Type B pancreatic cell (in vitro differentiated cells): ENCODE data around the gene TCF7L2. TPM values are rescaled to one million over a fixed set of nuclear protein-coding genes. Genes with fewer than 3 reads are reported as not detected.

Source experiments
- DNase-seq: peaks from one replicate; pipeline ENCODE4 v3.0.0; 2021; ENCODE audit warnings: mixed read lengths; ENCODE audit not compliant: unreplicated experiment; ENCODE audit errors: extremely low spot score
- H3K27ac Mint-ChIP-seq: 2 replicates; pipeline ENCODE4 v1.8.0; 2021; ENCODE audit warnings: mild to moderate bottlenecking, mixed read lengths
- H3K27me3 Mint-ChIP-seq: 2 replicates; pipeline ENCODE4 v1.8.0; 2021; ENCODE audit warnings: mixed read lengths
- H3K36me3 Mint-ChIP-seq: 2 replicates; pipeline ENCODE4 v1.8.0; 2021; ENCODE audit warnings: mixed read lengths
- H3K4me1 Mint-ChIP-seq: one replicate; pipeline ENCODE4 v1.8.0; 2021; ENCODE audit warnings: mixed read lengths; ENCODE audit not compliant: unreplicated experiment
- H3K4me3 Mint-ChIP-seq: 2 replicates; pipeline ENCODE4 v1.8.0; 2021; ENCODE audit warnings: mild to moderate bottlenecking, mixed read lengths
- H3K9me3 Mint-ChIP-seq: 2 replicates; pipeline ENCODE4 v1.8.0; 2021; ENCODE audit warnings: mixed read lengths
- total RNA-seq: library from RNA; stranded (reverse); gene quantifications from 2 replicates; pipeline ENCODE4 v1.2.1, GENCODE V29; 2021; ENCODE audit warnings: low replicate concordance
- TF ChIP-seq, protein P1 (sequence below): fragments of 200-600 bp; sonication (generic); conservative IDR thresholded peaks from 2 replicates; pipeline ENCODE4 v1.5.0; 2021; ENCODE audit warnings: antibody characterized with exemption, mild to moderate bottlenecking

TCF7L2 gene
- total RNA-seq, 1 donor from 2014 or later, result 39.7 TPM

DNA sequence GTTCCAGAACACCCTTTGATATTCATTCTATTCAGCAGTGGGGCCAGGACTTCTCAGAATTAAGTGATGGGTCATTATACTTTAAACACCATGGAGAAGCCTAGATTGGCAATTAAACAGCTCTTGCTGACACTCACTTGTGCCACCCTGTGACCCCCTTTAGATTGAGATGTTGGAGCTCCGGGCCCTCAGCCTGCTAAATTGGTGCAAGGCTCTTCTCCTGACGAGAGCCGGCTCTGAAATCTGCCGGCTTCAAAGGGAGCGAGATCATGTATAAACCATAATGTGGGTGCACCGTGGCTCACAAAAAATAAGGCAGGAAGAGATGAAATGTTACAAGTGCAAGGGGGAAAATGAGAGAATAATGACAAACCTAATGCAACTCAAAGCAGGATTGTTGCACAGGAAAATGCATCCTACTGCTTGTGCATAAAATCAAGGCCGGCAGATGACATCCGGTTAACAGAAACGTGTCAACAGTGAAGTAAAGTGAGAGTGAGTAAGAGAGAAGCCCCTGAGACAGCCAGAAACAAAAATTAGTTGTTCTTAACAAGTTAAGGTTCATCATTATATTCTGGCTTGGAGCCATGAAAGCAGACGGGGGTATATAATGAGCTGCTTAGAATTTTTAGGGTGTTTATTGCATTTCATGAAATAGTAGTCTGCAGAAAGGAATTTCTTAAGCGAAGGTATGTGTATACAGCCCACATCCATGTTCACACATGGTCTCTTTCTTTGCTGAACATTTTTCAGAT, 198.2 kb downstream of the TCF7L2 start:
- TF ChIP-seq, protein P1, sequence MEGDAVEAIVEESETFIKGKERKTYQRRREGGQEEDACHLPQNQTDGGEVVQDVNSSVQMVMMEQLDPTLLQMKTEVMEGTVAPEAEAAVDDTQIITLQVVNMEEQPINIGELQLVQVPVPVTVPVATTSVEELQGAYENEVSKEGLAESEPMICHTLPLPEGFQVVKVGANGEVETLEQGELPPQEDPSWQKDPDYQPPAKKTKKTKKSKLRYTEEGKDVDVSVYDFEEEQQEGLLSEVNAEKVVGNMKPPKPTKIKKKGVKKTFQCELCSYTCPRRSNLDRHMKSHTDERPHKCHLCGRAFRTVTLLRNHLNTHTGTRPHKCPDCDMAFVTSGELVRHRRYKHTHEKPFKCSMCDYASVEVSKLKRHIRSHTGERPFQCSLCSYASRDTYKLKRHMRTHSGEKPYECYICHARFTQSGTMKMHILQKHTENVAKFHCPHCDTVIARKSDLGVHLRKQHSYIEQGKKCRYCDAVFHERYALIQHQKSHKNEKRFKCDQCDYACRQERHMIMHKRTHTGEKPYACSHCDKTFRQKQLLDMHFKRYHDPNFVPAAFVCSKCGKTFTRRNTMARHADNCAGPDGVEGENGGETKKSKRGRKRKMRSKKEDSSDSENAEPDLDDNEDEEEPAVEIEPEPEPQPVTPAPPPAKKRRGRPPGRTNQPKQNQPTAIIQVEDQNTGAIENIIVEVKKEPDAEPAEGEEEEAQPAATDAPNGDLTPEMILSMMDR, result no peak
- Mint-ChIP-seq H3K4me1 (peaks cover 1% of the 10 kb centered on the region), H3K9me3 (no peaks in the 10 kb centered on the region), H3K27ac (no peak overlapping the region), H3K4me3 (no peak overlapping the region), H3K27me3 (no peaks in the 10 kb centered on the region), H3K36me3 (peaks cover 60% of the 10 kb centered on the region)
- no peak for DNase-seq

DNA sequence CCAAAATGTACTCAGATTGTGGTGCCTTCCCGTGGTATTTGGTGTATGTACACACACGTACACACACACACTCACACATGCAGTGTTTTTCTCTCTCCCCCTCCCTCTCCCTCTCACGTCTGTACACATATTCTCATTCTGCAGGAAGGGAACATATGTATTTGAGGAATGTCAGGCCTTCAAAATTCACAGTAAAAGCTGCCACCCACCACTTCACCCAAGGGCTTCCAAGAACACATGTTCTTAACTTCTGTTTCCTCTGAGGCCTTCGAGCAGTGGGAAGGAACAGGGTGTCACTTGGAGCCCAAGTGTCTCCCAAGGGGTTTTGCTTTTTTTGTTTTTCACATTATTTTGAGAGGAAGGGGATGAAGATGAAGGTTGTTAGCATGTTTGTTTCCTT, 198.9 kb downstream of the TCF7L2 start:
- Mint-ChIP-seq H3K27ac (no peak overlapping the region), H3K36me3 (peaks cover 60% of the 10 kb centered on the region), H3K4me1 (no peaks in the 10 kb centered on the region), H3K9me3 (no peaks in the 10 kb centered on the region), H3K4me3 (no peak overlapping the region), H3K27me3 (no peaks in the 10 kb centered on the region)
- DNase-seq, result no peak
- TF ChIP-seq, protein P1, result no peak

DNA sequence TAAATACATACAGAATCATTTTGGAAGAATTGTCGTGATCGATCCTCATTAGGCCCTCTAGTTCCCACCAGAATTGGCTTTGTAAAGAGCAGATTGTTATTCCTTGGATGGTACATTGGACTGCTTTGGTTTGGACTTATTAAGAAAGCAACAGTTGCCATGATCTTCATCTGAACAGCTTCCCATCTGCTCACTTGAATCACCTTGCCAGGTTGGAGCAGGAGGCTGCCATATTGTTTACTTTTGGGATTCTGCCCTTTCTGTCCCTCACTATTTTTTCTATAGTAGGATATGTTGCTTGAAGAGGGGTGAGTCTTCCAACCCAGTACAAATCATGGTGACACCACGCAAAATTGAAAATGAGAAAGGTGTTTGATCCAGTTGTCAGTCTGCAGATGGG, 199.6 kb downstream of the TCF7L2 start:
- TF ChIP-seq, protein P1, result no peak
- Mint-ChIP-seq H3K36me3 (peaks cover 66% of the 10 kb centered on the region), H3K4me3 (no peak overlapping the region), H3K4me1 (no peaks in the 10 kb centered on the region), H3K27me3 (no peaks in the 10 kb centered on the region), H3K27ac (no peak overlapping the region), H3K9me3 (no peaks in the 10 kb centered on the region)
- no peak for DNase-seq

DNA sequence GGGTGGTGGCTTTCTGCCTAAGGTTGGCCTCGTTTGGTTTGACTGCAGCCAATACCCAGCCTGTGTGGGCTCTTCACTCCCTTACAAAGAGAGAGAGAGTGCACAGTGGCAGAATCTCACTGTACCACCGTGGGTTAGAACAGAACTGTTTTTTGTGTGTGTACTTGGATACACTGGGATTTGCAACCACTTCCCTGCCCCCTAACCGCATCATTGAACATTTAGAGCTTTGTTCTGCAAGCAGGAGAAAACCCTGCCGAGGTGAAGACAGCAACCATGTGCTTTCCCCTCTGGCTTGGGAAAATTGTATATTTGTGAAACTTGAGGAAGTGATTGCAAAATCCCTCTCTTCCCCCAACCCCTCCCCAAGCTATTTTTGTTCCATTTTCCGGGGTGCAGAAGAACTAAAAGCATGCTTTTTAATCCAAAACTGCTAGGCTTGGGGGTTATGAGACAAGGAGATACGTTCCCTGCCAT, 201.2 kb downstream of the TCF7L2 start:
- no peak overlapping the region for H3K27ac Mint-ChIP-seq
- no peaks in the 10 kb centered on the region for H3K27me3 Mint-ChIP-seq
- H3K4me1 Mint-ChIP-seq, result no peaks in the 10 kb centered on the region
- no peaks in the 10 kb centered on the region for H3K9me3 Mint-ChIP-seq
- H3K36me3 Mint-ChIP-seq, result peaks cover 66% of the 10 kb centered on the region
- no peak overlapping the region for H3K4me3 Mint-ChIP-seq
- TF ChIP-seq, protein P1, result no peak
- no peak for DNase-seq

DNA sequence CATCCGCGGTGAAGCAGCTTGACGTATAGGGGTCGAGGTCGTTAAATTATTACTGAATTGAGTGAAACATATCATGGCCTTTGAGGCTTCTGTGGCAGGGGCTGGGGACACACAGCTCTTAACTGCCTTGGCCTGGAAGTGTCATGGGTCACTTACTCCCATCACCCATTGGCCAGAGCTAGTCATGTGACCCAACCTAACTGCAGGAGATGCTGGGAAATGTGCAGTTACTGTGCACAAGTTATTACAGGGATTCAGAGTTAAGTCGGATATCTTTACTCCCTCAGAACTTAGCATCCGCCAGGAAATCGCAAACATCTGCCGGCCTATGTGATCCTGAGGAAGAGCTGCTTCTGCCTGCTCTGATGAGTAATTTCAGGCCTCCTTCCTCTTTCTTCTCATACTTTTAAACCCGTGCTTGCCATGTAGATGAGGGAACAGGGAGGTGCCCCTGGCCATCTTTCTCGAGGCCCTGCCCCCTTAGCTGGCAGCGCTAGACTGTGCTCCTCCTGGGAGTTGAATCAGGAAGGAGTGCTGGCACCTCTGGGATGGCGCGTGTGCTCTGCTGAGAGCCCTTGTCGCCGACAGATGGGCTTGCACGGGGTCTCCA, 203.6 kb downstream of the TCF7L2 start:
- DNase-seq, result no peak
- H3K36me3 Mint-ChIP-seq, result peaks cover 66% of the 10 kb centered on the region
- H3K27me3 Mint-ChIP-seq, result no peaks in the 10 kb centered on the region
- H3K4me1 Mint-ChIP-seq, result peaks cover 9% of the 10 kb centered on the region
- no peak overlapping the region for H3K4me3 Mint-ChIP-seq
- no peak overlapping the region for H3K27ac Mint-ChIP-seq
- TF ChIP-seq, protein P1, result no peak
- no peaks in the 10 kb centered on the region for H3K9me3 Mint-ChIP-seq
